ENCODE measurements around the gene PPP1R9B.

Gene PPP1R9B

GRCh38 chr17:50168319-50168718 is 17.8 kb upstream of the PPP1R9B start:
- DNase-seq = no peak
- Mint-ChIP-seq H3K4me3 (no peak overlapping the region), H3K9me3 (no peaks in the 10 kb centered on the region), H3K4me1 (peaks cover 54% of the 10 kb centered on the region), H3K27ac (peak overlapping the region; percentile 31), H3K27me3 (ENCODE audit: low read depth, poor library complexity) (peaks cover 5% of the 10 kb centered on the region), H3K36me3 (ENCODE audit: low read depth) (no peaks in the 10 kb centered on the region)
- no peak for TF ChIP-seq CTCF (IDR thresholded peaks at IDR 0.05)

- DNase-seq = no peak
- TF ChIP-seq CTCF (IDR thresholded peaks at IDR 0.05) = no peak
- H3K4me3 Mint-ChIP-seq = no peak overlapping the region
- H3K36me3 Mint-ChIP-seq (ENCODE audit: low read depth) = no peaks in the 10 kb centered on the region
- H3K9me3 Mint-ChIP-seq = no peaks in the 10 kb centered on the region
- H3K27ac Mint-ChIP-seq = no peak overlapping the region
- peaks cover 8% of the 10 kb centered on the region for H3K27me3 Mint-ChIP-seq (ENCODE audit: low read depth, poor library complexity)
- peaks cover 46% of the 10 kb centered on the region for H3K4me1 Mint-ChIP-seq
These were observed 16.9 kb upstream of the PPP1R9B start for GRCh38 chr17:50167371-50167770.

- Mint-ChIP-seq H3K4me1 (peaks cover 50% of the 10 kb centered on the region), H3K27me3 (ENCODE audit: low read depth, poor library complexity) (peaks cover 8% of the 10 kb centered on the region), H3K27ac (peak overlapping the region; percentile 72), H3K36me3 (ENCODE audit: low read depth) (no peaks in the 10 kb centered on the region), H3K9me3 (no peaks in the 10 kb centered on the region), H3K4me3 (no peak overlapping the region)
- DNase-seq = no peak
- no peak for TF ChIP-seq CTCF (IDR thresholded peaks at IDR 0.05)
These were observed 16.2 kb upstream of the PPP1R9B start for GRCh38 chr17:50166518-50167181.

GRCh38 chr17:50165867-50166517 is 15.5 kb upstream of the PPP1R9B start, which contains the start of gene SGCA:
Gene SGCA (plus strand): TSS chr17:50166005. CDS start chr17:50166041, 36 bp downstream.
- DNase-seq = no peak
- Mint-ChIP-seq H3K27ac (peak within 1 kb of the TSS; percentile 82), H3K9me3 (no peaks in the 10 kb centered on the region), H3K27me3 (ENCODE audit: low read depth, poor library complexity) (peaks cover 5% of the 10 kb centered on the region), H3K36me3 (ENCODE audit: low read depth) (no peaks in the 10 kb centered on the region), H3K4me3 (no peak within 1 kb of the TSS), H3K4me1 (peaks cover 56% of the 10 kb centered on the region)
- TF ChIP-seq CTCF (IDR thresholded peaks at IDR 0.05) = no peak

GRCh38 chr17:50165466-50165865 is 15.0 kb upstream of the PPP1R9B start:
- TF ChIP-seq CTCF (IDR thresholded peaks at IDR 0.05) = no peak
- no peak for DNase-seq
- no peaks in the 10 kb centered on the region for H3K36me3 Mint-ChIP-seq (ENCODE audit: low read depth)
- peaks cover 61% of the 10 kb centered on the region for H3K4me1 Mint-ChIP-seq
- no peak overlapping the region for H3K4me3 Mint-ChIP-seq
- peak overlapping the region; percentile 82 for H3K27ac Mint-ChIP-seq
- no peaks in the 10 kb centered on the region for H3K9me3 Mint-ChIP-seq
- H3K27me3 Mint-ChIP-seq (ENCODE audit: low read depth, poor library complexity) = peaks cover 6% of the 10 kb centered on the region

- Mint-ChIP-seq H3K27ac (peak overlapping the region; percentile 82), H3K4me1 (peaks cover 64% of the 10 kb centered on the region), H3K9me3 (no peaks in the 10 kb centered on the region), H3K27me3 (ENCODE audit: low read depth, poor library complexity) (peaks cover 8% of the 10 kb centered on the region), H3K36me3 (ENCODE audit: low read depth) (no peaks in the 10 kb centered on the region), H3K4me3 (no peak overlapping the region)
- TF ChIP-seq CTCF (IDR thresholded peaks at IDR 0.05) = no peak
- no peak for DNase-seq
These were observed 14.6 kb upstream of the PPP1R9B start for GRCh38 chr17:50165066-50165465.

Measured in nephron progenitor cell (in vitro differentiated cells).